GM13977 (cell line): ENCODE data around the gene CRCP.

Source experiments
- DNase-seq: peaks from one replicate; pipeline ENCODE4 v3.0.0; 2012; ENCODE audit warnings: low spot score
- CTCF ChIP-seq: IDR thresholded peaks from 2 replicates; pipeline ENCODE4 v1.5.1; 2012; ENCODE audit warnings: mild to moderate bottlenecking, control low read depth; ENCODE audit not compliant: insufficient read depth; ENCODE audit errors: extremely low read depth, missing control alignments
- in situ Hi-C: fragments of 300-500 bp; cut with MboI; formaldehyde crosslinking; loops from one replicate; pipeline ENCODE4 v1.12.0; 2022; ENCODE audit warnings: low sequenced_read_pairs, low pct_unique_long_range_greater_than_20kb, mixed read lengths, inconsistent platforms; ENCODE audit not compliant: unreplicated experiment

Gene CRCP

GRCh38 chr7:66189695-66190503, 75.3 kb downstream of the CRCP start:
- no peak for DNase-seq
- TF ChIP-seq CTCF, result no peak
- in situ Hi-C loops, result no loop called here

GRCh38 chr7:66190504-66190857, 75.8 kb downstream of the CRCP start:
- TF ChIP-seq CTCF, result no peak
- DNase-seq, result no peak
- in situ Hi-C loops, result no loop called here

- no peak for TF ChIP-seq CTCF
- in situ Hi-C loops, result no loop called here
- no peak for DNase-seq
Measured at GRCh38 chr7:66193146-66193725, 78.6 kb downstream of the CRCP start.

GRCh38 chr7:66198469-66198868, 83.8 kb downstream of the CRCP start:
- DNase-seq, result no peak
- no peak for TF ChIP-seq CTCF
- in situ Hi-C loops, result no loop called here

- DNase-seq, result no peak
- in situ Hi-C loops, result no loop called here
Measured at GRCh38 chr7:66198956-66199355, 84.3 kb downstream of the CRCP start.

GRCh38 chr7:66202441-66202840, 87.8 kb downstream of the CRCP start:
- no peak for DNase-seq
- in situ Hi-C loops, result no loop called here
- no peak for TF ChIP-seq CTCF

More at GRCh38 chr7:66198956-66199355, 84.3 kb downstream of the CRCP start:
- no peak for TF ChIP-seq CTCF
